Prostate gland (tissue), 2 donors: ENCODE results near the gene OSBPL3. TPM values are rescaled to one million over a fixed set of nuclear protein-coding genes. Genes with fewer than 3 reads are reported as not detected.

Experiments
- DNase-seq: peaks from one replicate; pipeline ENCODE4 v3.0.0-alpha.2; 2019; ENCODE audit warnings: low spot score
- H3K27ac ChIP-seq, 2 donors: fragments of 200-600 bp; sonication (generic); 2 replicates each; pipeline ENCODE4 v1.5.1; 2017 to 2019
- H3K27me3 ChIP-seq: fragments of 200-600 bp; sonication (generic); replicated peaks from 2 replicates; pipeline ENCODE4 v1.5.1; 2019; ENCODE audit not compliant: insufficient read depth
- H3K36me3 ChIP-seq, 2 donors: fragments of 200-600 bp; sonication (generic); 1 replicate in 1 of 2; 2 replicates in 1 of 2; pipeline versions ENCODE4 v1.5.1 to v1.8.1; 2017 to 2019
- H3K4me1 ChIP-seq: fragments of 200-600 bp; sonication (generic); replicated peaks from 2 replicates; pipeline ENCODE4 v1.5.1; 2019
- H3K4me3 ChIP-seq, 2 donors: fragments of 200-600 bp; sonication (generic); 2 replicates each; pipeline ENCODE4 v1.5.1; 2017 to 2019
- H3K9me3 ChIP-seq: fragments of 200-600 bp; sonication (generic); 2 replicates; pipeline ENCODE4 v1.5.1; 2017
- POLR2A ChIP-seq: fragments of 450-650 bp; IDR thresholded peaks from one replicate; pipeline ENCODE4 v1.6.1; 2016; ENCODE audit warnings: antibody characterized with exemption, mild to moderate bottlenecking
- POLR2AphosphoS5 ChIP-seq: sonication (generic); formaldehyde crosslinking; IDR thresholded peaks from one replicate; pipeline ENCODE4 v1.6.1; 2017; ENCODE audit warnings: antibody characterized with exemption
- WGBS: methylation state at CpG from one replicate; pipeline ENCODE4 v1.1.5; 2018; 5-methylcytosine and 5-hydroxymethylcytosine counted together
- intact Hi-C: fragments of 100-400 bp; cut with DNase I; formaldehyde crosslinking; loops from one replicate; pipeline ENCODE4 v1.14.2; 2022
- total RNA-seq, 2 donors: library from RNA; depleted of rRNA; stranded (reverse); fragments of >200 nt; gene quantifications; one replicate each; pipeline ENCODE4 v1.1.0, GENCODE V29; 2016
- TF ChIP-seq, protein P1 (sequence below), 4 experiments: fragments of 200-600 bp in 2 of 4; fragments of 450-650 bp in 2 of 4; sonication (generic) in 2 of 4; IDR thresholded peaks; 1 replicate in 3 of 4; 2 replicates in 1 of 4; pipeline ENCODE4 v1.5.1; 2016 to 2019; ENCODE audit warnings: antibody characterized with exemption in 4 of 4, mild to moderate bottlenecking in 2 of 4, moderate library complexity in 2 of 4

The OSBPL3 gene
- total RNA-seq, 2 donors from 2014 or later: 3.1 to 6.3 TPM

DNA sequence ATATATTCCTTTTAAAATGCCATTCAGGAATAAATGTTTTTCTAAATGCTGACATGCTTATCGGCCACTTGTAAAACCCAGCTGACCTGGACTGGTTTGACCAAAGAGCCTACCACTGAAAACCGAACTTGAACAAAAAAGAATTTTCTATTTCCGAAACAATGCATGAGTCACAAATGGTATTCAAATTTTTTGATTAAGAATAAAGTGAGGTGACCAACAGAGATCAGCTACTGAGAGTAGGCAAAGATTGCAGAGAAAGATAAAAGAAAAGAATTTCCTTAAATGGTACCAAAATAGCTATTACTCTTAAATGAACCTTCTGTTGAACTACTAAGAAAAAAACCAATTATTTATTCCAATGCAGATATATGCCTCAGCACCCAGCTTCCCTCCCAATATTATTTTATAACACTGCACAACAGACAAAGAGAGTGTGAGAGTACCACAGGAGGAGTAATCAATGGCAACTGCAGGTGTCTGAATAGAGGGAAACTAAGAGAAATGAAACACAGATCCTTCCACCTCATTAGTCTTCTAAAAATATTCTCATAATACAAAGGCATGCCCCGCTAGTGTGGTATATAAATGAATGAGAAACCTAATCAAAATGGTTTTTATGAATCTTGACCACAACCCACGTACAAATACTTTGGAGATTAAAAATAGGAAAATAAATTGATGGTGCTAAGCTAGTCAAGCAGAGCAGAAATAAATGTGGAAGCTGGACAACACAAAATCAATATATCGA lies 20.1 kb downstream of the OSBPL3 start:
- intact Hi-C loops: no loop called here
- Histone ChIP-seq H3K4me3 (no peak overlapping the region), H3K9me3 (no peaks in the 10 kb centered on the region), H3K36me3 (no peaks in the 10 kb centered on the region), H3K27ac (no peak overlapping the region), H3K4me1 (no peaks in the 10 kb centered on the region), H3K27me3 (no peaks in the 10 kb centered on the region)
- TF ChIP-seq POLR2A (no peak), POLR2AphosphoS5 (no peak)
- TF ChIP-seq, protein P1, sequence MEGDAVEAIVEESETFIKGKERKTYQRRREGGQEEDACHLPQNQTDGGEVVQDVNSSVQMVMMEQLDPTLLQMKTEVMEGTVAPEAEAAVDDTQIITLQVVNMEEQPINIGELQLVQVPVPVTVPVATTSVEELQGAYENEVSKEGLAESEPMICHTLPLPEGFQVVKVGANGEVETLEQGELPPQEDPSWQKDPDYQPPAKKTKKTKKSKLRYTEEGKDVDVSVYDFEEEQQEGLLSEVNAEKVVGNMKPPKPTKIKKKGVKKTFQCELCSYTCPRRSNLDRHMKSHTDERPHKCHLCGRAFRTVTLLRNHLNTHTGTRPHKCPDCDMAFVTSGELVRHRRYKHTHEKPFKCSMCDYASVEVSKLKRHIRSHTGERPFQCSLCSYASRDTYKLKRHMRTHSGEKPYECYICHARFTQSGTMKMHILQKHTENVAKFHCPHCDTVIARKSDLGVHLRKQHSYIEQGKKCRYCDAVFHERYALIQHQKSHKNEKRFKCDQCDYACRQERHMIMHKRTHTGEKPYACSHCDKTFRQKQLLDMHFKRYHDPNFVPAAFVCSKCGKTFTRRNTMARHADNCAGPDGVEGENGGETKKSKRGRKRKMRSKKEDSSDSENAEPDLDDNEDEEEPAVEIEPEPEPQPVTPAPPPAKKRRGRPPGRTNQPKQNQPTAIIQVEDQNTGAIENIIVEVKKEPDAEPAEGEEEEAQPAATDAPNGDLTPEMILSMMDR (IDR thresholded peaks at IDR 0.05): no peak
- WGBS: 93% methylated on average over 6 of the region's 6 CpGs
- DNase-seq: no peak

DNA sequence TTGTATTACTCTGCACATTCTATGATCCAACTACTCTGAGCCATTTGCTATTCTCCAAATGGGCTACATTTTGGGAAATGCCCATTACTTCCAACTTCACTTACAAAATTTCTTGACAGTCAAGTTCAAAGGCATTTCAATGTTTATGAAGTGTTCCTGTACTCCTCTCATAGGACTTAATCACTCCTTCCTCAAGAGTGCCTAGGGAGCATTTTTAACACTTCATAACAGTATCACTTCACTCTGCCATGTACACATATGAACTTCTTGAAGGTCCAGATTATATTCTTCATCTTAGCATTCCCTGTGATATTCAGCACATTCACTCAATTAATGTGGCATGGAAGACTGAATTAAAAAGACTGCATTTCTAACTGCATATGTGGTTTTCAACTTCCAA lies 21.6 kb downstream of the OSBPL3 start:
- H3K36me3 ChIP-seq: no peaks in the 10 kb centered on the region
- H3K4me1 ChIP-seq: no peaks in the 10 kb centered on the region
- no peaks in the 10 kb centered on the region for H3K9me3 ChIP-seq
- intact Hi-C loops: no loop called here
- H3K27me3 ChIP-seq: no peaks in the 10 kb centered on the region
- TF ChIP-seq POLR2A (no peak), POLR2AphosphoS5 (no peak)
- TF ChIP-seq, protein P1 (IDR thresholded peaks at IDR 0.05): no peak
- no peak overlapping the region for H3K27ac ChIP-seq
- no peak overlapping the region for H3K4me3 ChIP-seq
- no peak for DNase-seq

DNA sequence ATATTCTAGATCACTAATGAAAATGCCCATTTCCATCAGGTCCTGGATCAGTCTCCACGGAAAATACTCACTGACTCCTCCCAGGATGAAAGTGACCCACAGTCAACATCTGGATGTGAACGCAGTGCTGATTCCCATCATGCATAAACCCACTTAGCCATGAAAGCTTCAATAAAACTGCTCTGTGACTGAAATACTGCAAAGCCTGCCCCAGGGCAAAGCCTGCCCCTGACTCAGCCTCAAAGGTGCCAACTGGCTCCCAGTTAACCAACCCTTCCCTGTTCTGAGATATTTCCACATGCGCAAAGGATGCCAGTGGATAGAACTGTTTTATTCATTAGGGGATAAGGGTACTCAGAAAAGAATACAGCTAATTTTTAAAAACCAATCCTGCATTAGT lies 24.0 kb downstream of the OSBPL3 start:
- Histone ChIP-seq H3K36me3 (no peaks in the 10 kb centered on the region), H3K4me1 (no peaks in the 10 kb centered on the region), H3K4me3 (no peak overlapping the region), H3K9me3 (no peaks in the 10 kb centered on the region), H3K27ac (no peak overlapping the region), H3K27me3 (no peaks in the 10 kb centered on the region)
- WGBS: 59% methylated on average over 3 of the region's 3 CpGs
- no peak for TF ChIP-seq POLR2A
- DNase-seq: no peak
- intact Hi-C loops: no loop called here

DNA sequence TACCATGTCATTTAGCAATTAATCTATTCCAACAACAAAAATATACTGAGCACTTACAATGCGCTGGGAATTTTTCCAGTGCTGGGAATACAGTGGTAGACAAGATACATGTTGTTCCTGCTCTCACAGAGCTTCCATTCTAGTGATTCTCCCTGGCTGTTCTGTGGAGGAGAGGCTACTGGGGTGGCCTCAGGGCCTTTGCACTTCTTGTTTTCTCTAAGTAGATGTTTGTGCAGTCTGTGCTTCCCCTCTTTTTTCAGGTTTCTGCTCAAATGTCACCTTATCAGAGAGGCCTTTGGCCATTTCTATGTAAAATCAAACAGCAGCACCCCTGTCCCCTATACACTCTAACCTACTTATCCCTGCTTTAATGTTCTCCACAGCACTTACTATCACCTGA lies 24.7 kb downstream of the OSBPL3 start:
- Histone ChIP-seq H3K27ac (no peak overlapping the region), H3K4me3 (no peak overlapping the region), H3K36me3 (no peaks in the 10 kb centered on the region), H3K27me3 (no peaks in the 10 kb centered on the region), H3K9me3 (no peaks in the 10 kb centered on the region), H3K4me1 (no peaks in the 10 kb centered on the region)
- no peak for DNase-seq
- 100% methylated on average over 1 of the region's 1 CpG for WGBS
- intact Hi-C loops: no loop called here
- TF ChIP-seq, protein P1 (IDR thresholded peaks at IDR 0.05): no peak
- no peak for TF ChIP-seq POLR2A
- TF ChIP-seq POLR2AphosphoS5: no peak

DNA sequence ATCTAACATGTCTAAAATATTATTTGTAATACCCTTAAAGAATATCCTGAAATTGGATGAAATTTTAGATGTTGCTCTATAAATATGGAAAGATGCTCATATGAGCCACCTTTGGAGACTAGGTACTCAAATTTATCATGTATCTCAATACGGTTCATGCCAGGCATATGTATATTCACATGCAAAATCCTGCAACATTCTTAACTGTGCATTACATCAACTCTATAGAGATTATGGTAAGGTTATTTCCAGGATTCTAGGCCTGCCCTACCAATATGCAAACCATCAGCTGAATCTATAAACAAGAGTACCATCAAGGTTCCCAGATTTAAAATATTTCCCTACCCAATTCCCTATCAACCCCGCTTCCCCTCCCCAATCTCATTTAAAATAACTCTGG lies 27.5 kb downstream of the OSBPL3 start:
- H3K27ac ChIP-seq: no peak overlapping the region
- DNase-seq: no peak
- intact Hi-C loops: no loop called here
- no peaks in the 10 kb centered on the region for H3K27me3 ChIP-seq
- H3K9me3 ChIP-seq: no peaks in the 10 kb centered on the region
- H3K4me1 ChIP-seq: no peaks in the 10 kb centered on the region
- 94% methylated on average over 2 of the region's 2 CpGs for WGBS
- TF ChIP-seq POLR2AphosphoS5 (no peak), POLR2A (no peak)
- TF ChIP-seq, protein P1 (IDR thresholded peaks at IDR 0.05): no peak
- H3K36me3 ChIP-seq: no peaks in the 10 kb centered on the region
- H3K4me3 ChIP-seq: no peak overlapping the region
